Activated CD4-positive, alpha-beta memory T cell treated with anti-CD3 and anti-CD28 coated beads, Interleukin-2, amount 10 ng/mL, durations not matched to agents 7 days and 5 days (primary cell): ENCODE data around the gene KRT14. TPM values are rescaled to one million over a fixed set of nuclear protein-coding genes. Genes with fewer than 3 reads are reported as not detected.
"Not testable (repeated sequence)": the region's sequence is repeated elsewhere in the genome, so short reads cannot be mapped to it uniquely, and the experiment has no call there.

Experiments used
- CTCF ChIA-PET: fragments of 350-600 bp; sonication (Branson Sonifier 250); formaldehyde crosslinking; loops from one replicate; lab custom pipeline; 2021; ENCODE audit warnings: antibody characterized with exemption, inconsistent platforms; lab: Charles Lee
- POLR2A ChIA-PET: fragments of 350-600 bp; sonication (Branson Sonifier 250); formaldehyde crosslinking; loops from one replicate; lab custom pipeline; 2021; ENCODE audit warnings: antibody characterized with exemption; lab: Charles Lee
- DNase-seq: peaks from one replicate; pipeline ENCODE4 v3.0.0-alpha.2; 2020
- H3K27ac Mint-ChIP-seq: one replicate; pipeline ENCODE4 v1.8.0; 2021; ENCODE audit warnings: mild to moderate bottlenecking, mixed read lengths
- H3K27me3 Mint-ChIP-seq: one replicate; pipeline ENCODE4 v1.8.0; 2021; ENCODE audit warnings: mixed read lengths
- H3K36me3 Mint-ChIP-seq: one replicate; pipeline ENCODE4 v1.8.0; 2021; ENCODE audit warnings: low read depth, mixed read lengths
- H3K4me1 Mint-ChIP-seq: one replicate; pipeline ENCODE4 v1.8.0; 2021; ENCODE audit warnings: mixed read lengths
- H3K4me3 Mint-ChIP-seq: one replicate; pipeline ENCODE4 v1.8.0; 2021; ENCODE audit warnings: mild to moderate bottlenecking, mixed read lengths
- H3K9me3 Mint-ChIP-seq: one replicate; pipeline ENCODE4 v1.8.0; 2021; ENCODE audit warnings: mixed read lengths
- total RNA-seq, 2 experiments: library from RNA; stranded (reverse); gene quantifications; one replicate each; pipeline ENCODE4 v1.2.3, GENCODE V29; 2021

KRT14 gene
- total RNA-seq, 2 experiments from 2014 or later: not detected

DNA sequence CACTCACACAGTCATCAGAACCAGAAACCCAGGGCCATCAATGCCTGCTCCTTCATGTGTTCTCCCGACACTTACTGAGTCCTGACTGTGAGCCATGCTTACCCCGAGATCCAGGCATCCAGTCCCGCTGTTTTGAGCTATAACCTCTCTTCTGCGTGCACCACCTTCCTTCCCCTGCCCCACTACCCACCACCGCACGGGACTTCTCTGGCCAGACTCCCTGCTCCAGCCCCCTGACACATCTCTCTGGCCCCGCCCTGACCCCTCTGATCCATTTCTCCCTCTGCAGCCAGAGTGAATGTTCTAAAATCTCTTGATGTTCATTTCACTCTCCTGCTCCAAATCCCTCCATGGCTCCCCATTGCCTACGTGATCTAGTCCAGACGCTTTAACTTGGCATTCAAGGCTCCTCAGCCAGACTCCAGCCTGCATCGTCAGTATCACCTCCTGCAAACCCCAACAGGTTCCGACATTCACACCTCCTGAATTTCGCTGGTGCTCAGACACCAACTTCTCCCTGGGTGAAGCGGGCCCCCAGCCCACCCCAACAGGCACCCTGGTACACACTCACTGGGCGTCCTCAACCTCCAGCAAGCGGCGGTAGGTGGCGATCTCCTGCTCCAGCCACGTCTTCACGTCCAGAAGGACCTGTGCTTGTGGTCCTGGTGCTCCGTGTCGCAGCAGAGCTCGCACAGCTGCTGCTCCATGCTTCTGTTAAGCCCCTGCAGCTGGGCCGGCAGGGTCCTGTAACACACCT lies 40.8 kb upstream of the KRT14 start:
- H3K36me3 Mint-ChIP-seq: no peaks in the 10 kb centered on the region
- no peaks in the 10 kb centered on the region for H3K9me3 Mint-ChIP-seq
- H3K27ac Mint-ChIP-seq: no peak overlapping the region
- POLR2A ChIA-PET: no interaction called here
- no peak for DNase-seq
- CTCF ChIA-PET: no interaction called here
- H3K27me3 Mint-ChIP-seq: no peaks in the 10 kb centered on the region
- H3K4me1 Mint-ChIP-seq: no peaks in the 10 kb centered on the region
- no peak overlapping the region for H3K4me3 Mint-ChIP-seq

DNA sequence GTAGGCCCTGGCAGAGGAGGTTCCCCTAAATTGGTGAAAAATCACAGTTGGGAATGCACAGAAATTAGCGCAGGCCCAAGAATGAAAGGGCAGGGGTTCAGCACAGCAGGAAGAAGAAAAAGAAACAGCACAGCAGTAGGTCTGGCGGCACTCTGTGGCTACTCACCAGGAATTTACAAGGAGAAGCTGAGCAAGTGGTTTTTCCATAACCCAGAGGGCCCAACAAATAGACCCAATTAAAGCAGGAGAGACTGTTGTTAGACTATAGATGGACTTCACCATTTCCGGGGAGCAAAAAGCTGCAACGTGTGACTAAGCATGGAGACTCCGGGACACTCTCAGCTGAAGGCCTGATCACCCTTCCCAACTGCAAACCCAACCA lies 40.2 kb upstream of the KRT14 start:
- H3K36me3 Mint-ChIP-seq, H3K9me3 Mint-ChIP-seq, H3K27me3 Mint-ChIP-seq, H3K4me1 Mint-ChIP-seq, H3K4me3 Mint-ChIP-seq, POLR2A ChIA-PET, CTCF ChIA-PET, DNase-seq, H3K27ac Mint-ChIP-seq: not testable (repeated sequence)

DNA sequence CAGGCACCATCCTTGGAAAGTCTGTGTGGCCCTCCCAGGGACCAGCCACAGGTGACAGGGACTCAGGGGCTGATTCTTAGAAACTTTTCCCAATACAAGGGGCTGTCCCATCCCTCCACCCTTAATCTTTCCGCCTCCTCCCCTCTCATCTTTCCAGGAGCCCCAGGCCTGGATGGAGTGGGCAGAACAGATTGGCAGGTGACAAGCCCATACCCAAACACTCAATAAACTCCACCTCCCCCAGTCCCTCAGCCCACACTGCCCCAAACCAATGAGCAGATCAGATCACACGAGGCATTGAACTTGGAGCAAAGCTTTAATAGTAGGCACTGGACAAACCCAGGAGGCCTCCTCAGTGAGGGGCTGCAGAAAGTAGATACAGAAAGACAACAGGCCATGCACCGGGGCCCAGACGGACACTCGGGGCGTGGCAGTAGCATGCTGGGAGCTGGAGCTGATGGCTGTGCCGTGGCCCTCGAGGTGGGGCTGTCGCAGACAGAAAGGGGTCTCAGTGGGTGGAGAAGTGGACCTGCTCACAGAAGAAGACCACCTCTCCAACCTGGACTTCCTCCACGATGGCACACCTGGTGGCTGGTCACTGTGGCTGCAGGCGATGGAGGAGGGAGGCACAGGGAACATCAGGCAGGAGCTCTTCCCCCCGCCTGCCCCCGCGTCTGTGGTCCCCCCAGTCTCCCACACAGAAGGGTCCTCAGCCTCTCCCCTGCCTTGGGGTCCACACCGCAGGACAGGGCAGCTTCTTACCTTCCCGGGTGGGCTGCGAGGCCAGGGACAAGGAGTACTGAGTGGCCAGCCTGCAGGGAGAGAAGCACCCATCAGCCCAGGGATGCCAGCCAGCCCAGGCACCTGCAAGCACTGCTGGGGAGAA lies 39.6 kb upstream of the KRT14 start:
- H3K9me3 Mint-ChIP-seq, H3K4me3 Mint-ChIP-seq, POLR2A ChIA-PET, H3K27ac Mint-ChIP-seq, H3K36me3 Mint-ChIP-seq, H3K4me1 Mint-ChIP-seq, CTCF ChIA-PET, DNase-seq, H3K27me3 Mint-ChIP-seq: not testable (repeated sequence)

- Mint-ChIP-seq H3K9me3 (no peaks in the 10 kb centered on the region), H3K36me3 (no peaks in the 10 kb centered on the region), H3K4me3 (no peak overlapping the region), H3K27me3 (no peaks in the 10 kb centered on the region), H3K27ac (no peak overlapping the region), H3K4me1 (no peaks in the 10 kb centered on the region)
- POLR2A ChIA-PET: no interaction called here
- DNase-seq: no peak
- CTCF ChIA-PET: no interaction called here
Observed at GRCh38 chr17:41625602-41626001, 38.9 kb upstream of the KRT14 start.

GRCh38 chr17:41624208-41625101 lies 37.8 kb upstream of the KRT14 start, which contains the start of gene KRT17:
KRT17 (minus strand) TSS chr17:41624575; CDS start chr17:41624509, 66 bp downstream.
- ChIA-PET CTCF (interaction anchor here (0.6 kb wide), 1 partner anchor 75 kb away, joined by 3 read pairs; no protein-coding TSS in a partner anchor), POLR2A (no interaction called here)
- H3K4me3 Mint-ChIP-seq: no peak within 1 kb of the TSS
- no peak for DNase-seq
- H3K27me3 Mint-ChIP-seq: no peaks in the 10 kb centered on the region
- H3K9me3 Mint-ChIP-seq: no peaks in the 10 kb centered on the region
- no peaks in the 10 kb centered on the region for H3K4me1 Mint-ChIP-seq
- H3K27ac Mint-ChIP-seq: no peak within 1 kb of the TSS
- H3K36me3 Mint-ChIP-seq: no peaks in the 10 kb centered on the region

GRCh38 chr17:41623184-41623861 lies 36.6 kb upstream of the KRT14 start:
- H3K36me3 Mint-ChIP-seq, H3K27ac Mint-ChIP-seq, DNase-seq, H3K9me3 Mint-ChIP-seq, H3K27me3 Mint-ChIP-seq, H3K4me3 Mint-ChIP-seq, H3K4me1 Mint-ChIP-seq, POLR2A ChIA-PET: not testable (repeated sequence)
- CTCF ChIA-PET: interaction anchor here (0.6 to 1.3 kb wide), 2 partner anchors 74 kb away, joined by 3 to 5 read pairs; no protein-coding TSS in a partner anchor

DNA sequence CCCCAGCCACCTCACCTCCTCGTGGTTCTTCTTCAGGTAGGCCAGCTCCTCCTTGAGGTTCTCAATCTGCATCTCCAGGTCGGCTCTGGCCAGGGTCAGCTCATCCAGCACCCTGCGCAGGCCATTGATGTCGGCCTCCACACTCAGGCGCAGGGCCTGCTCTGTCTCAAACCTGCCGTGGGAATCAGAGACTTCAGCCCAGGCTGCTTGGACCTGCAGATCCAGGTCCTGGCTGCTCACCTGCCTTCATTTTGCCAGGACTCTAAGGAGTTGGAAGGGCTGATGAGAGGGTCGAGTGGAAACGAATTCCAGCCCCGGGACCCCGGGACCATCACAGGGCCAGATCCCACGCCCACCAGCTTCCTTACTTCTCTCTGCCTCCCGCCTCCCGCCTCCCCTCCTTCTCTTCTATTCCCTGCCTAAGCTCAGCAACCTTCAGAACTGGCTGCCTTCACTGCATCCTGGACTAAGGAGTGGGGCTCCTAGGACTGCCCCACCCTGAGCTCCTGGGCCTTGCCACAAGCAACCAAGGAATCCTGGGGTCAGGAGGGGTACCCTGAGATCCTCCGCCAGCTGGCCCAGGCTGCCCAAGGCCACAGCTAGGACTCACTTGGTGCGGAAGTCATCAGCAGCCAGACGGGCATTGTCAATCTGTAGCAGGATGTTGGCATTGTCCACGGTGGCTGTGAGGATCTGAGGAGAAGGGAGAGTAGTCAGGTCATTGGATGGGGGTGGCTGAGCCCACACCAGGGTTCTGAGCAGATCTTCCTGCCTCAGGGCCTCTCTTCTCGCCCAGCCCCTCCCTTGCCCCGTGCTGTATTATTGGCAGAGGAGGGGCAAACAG lies 35.9 kb upstream of the KRT14 start:
- H3K9me3 Mint-ChIP-seq, H3K36me3 Mint-ChIP-seq, DNase-seq, H3K27ac Mint-ChIP-seq, H3K27me3 Mint-ChIP-seq, POLR2A ChIA-PET, H3K4me3 Mint-ChIP-seq, H3K4me1 Mint-ChIP-seq: not testable (repeated sequence)
- CTCF ChIA-PET: interaction anchor here (1.3 kb wide), 1 partner anchor 73 kb away, joined by 5 read pairs; no protein-coding TSS in a partner anchor

DNA sequence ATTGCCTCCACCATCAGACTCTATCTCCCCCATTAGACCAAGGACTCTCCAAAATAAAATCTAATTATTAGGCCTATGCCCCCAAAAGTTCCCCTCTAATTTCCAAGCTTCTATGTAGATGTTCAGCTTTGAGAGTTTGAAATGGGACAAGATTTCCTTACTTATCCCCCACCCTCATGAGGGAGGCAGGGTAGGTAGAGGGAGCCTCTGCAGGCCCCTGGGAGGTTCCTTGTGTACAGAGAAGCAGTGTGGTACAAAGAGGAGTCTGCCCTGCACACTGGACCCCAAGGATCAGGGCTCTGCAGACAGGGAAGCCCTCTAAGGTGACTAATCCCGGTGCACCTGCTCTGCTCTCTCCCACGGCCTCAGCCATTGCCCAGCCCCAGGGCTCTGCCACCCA lies 35.2 kb upstream of the KRT14 start:
- ChIA-PET CTCF (interaction anchor here (1.3 kb wide), 1 partner anchor 73 kb away, joined by 5 read pairs; no protein-coding TSS in a partner anchor), POLR2A (no interaction called here)
- no peaks in the 10 kb centered on the region for H3K4me1 Mint-ChIP-seq
- no peaks in the 10 kb centered on the region for H3K27me3 Mint-ChIP-seq
- H3K4me3 Mint-ChIP-seq: no peak overlapping the region
- no peaks in the 10 kb centered on the region for H3K9me3 Mint-ChIP-seq
- H3K27ac Mint-ChIP-seq: no peak overlapping the region
- no peaks in the 10 kb centered on the region for H3K36me3 Mint-ChIP-seq
- no peak for DNase-seq

- H3K9me3 Mint-ChIP-seq, H3K4me3 Mint-ChIP-seq, H3K27me3 Mint-ChIP-seq, DNase-seq, POLR2A ChIA-PET, H3K27ac Mint-ChIP-seq, H3K4me1 Mint-ChIP-seq, H3K36me3 Mint-ChIP-seq: not testable (repeated sequence)
- CTCF ChIA-PET: interaction anchor here (0.9 kb wide), 1 partner anchor 41 kb away, joined by 3 read pairs; no protein-coding TSS in a partner anchor
Observed at GRCh38 chr17:41621435-41621817, 34.7 kb upstream of the KRT14 start.

- Mint-ChIP-seq H3K4me3 (no peak overlapping the region), H3K36me3 (no peaks in the 10 kb centered on the region), H3K4me1 (no peaks in the 10 kb centered on the region), H3K9me3 (no peaks in the 10 kb centered on the region), H3K27ac (no peak overlapping the region), H3K27me3 (no peaks in the 10 kb centered on the region)
- ChIA-PET POLR2A (no interaction called here), CTCF (interaction anchor here (0.8 to 0.9 kb wide), 2 partner anchors 28 to 42 kb away, joined by 3 read pairs; no protein-coding TSS in a partner anchor)
- DNase-seq: no peak
Observed at GRCh38 chr17:41620583-41621434, 34.1 kb upstream of the KRT14 start.
